DMS53 treated with DMSO at 0.1 percent for 48 hours (cell line): ENCODE results near the gene MMP24.

Experiments
- DNase-seq: peaks from one replicate; lab custom pipeline; 2025; ENCODE audit not compliant: unreplicated experiment; lab: John Stamatoyannopoulos, UW

MMP24 gene

DNA sequence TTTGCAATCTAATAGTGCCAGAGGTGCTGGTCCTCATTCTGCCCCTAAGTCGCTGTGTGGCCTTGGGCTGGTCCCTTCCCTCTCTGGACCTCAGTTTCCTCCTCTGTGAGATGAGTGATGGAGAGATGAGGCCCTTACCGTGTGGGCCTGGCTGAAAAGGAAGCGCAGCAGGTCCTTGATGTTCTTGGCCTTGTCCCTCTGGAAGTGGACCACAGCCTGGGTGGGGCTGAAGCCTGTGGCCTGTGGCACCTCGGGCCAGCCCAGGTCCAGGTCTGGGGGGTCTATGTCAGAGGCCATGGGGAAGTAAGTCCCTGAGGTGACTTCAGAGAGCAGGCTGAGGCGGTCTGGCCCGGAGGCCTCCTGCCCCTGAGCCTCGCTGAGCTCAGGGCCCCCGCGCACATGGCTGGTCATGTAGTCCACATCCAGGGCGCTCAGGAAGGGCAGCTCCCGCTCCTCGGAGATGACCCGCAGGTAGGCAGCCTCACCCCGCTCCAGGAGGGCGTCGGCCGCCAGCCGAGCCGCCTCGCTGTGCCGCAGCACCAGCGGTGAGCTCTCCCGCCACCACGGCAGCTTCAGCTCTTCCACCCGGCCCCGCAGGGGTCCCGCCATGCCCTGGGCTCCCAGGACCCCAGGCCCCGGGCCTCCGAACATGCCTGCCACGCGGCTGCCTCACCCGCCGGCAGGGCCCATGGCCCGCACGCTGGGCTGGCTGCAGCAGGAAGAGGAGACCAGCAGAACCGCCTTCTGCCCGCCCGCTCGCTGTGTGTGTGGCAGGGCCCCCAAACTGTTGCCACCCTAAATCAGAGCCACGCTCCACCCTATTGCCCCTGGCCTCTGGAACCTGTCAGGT lies 65.4 kb downstream of the MMP24 start, which contains the start of gene FAM83C:
TSS of gene FAM83C (minus strand) at position 772 of the 850 bp plus-strand sequence. CDS start at position 651, 121 bp downstream.
- no peak for DNase-seq

DNA sequence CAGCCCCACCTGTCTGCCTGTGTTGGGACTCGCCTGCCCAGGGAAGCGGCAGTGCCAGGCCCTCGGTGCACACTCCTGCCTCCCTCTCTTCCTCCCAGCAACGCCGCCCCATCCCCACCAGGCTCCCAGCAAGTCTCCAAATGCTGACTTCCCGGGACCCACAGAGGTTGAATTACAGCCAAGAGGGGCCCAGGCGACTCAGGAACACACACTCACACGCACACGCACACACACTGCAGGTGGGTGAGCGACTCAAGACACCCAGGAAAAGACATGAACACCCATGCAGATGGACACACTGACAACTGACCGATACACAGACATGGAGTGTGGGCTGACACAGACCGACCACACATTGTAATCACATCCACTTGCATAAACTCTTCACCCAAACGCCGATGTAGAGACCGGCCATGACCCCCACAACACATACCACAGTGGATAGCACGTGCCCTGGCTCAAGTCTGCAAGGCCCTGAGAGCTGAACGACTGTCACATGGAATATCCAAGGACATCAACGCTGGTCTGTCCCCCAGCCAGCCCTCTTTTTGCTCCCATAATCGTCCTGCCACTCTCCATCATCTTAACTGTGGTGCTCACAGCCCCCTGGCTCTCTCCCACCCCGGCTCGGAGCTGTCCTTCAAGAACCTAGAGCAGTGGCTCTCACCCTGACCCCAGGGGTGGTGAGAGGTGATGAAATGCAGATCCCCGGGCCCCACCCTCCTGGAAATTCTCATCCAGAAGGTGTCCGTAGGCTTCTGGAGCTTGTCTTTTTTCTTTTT lies 66.2 kb downstream of the MMP24 start:
- DNase-seq, result no peak

DNA sequence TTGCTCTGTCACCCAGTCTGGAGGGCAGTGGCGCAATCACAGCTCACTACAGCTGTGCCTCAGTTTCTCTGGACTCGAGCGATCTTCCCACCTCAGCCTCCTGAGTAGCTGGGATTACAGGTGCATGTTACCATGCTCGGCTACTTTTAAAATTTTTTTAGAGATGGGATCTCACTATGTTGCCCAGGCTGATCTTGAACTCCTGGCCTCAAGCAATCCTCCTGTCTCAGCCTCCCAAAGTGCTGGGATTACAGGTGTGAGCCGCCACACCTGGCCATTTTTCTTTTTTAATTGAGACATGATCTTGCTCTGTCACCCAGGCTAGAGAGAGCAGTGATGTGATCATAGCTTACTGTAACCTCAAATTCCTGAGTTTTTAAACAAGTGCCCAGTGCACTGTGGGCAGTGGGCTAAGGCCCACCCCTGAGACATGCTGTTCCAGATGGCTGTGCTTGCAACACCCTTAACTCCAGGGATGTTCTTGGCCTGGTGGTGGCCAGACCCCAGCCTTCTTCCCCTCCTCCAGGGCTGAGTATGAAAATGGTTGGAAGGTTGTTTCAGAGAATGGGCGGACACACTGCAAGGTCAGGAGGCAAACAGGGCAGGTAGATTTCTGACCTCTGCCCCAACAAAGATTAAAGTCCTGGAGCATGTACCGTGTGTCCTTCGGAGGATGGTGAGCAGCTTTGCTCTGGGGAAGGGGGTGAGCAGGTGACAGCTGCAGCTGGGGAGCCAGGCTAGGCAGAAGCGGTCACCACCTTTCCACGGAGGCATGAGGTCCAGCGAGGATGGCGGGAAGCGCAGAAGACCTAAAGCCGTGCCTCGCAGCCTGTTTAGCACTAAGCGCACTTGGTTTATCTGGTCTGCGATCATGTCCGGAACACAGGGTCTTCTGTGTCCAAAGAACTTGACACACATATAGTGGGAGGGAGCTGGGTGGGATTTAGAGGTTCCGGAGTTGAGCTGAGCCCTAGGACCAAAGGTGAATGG lies 67.1 kb downstream of the MMP24 start:
- DNase-seq, result no peak

DNA sequence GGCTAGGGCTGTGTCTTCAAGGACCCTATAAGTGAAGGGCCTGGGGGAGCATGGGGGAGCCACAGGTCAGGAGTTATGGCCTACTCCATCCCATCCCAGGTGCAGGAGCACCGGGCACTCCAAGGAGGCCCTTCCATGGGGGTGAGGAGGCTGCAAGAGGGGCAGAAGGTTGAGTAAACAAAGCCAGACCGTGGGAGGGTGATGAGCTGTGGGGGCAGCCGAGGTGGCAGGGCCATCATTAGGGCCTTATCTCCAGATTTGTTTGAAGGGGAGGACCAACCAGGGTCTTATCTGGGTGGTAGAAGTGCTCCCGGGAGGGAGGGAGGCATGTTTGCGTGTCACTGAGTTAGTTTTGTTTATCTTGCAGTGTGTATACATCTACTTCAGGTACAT lies 67.8 kb downstream of the MMP24 start:
- no peak for DNase-seq

DNA sequence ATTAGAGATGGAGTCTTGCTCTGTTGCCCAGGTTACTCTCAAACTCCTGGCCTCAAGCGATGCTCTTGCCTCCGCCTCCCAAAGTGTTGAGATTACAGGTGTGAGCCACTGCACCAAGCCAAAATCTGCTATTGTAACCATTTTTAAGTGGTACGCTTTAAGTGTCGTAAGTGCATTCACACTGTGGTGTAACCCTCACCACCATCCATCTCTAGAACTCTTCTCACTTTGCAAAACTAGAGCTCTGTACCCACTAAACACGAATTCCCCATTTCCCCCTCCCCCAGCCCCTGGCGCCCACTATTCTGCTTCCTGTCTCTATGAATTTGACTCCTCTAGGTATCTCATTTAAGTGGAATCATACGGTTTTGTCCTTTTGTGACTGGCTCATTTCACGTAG lies 68.6 kb downstream of the MMP24 start:
- no peak for DNase-seq

DNA sequence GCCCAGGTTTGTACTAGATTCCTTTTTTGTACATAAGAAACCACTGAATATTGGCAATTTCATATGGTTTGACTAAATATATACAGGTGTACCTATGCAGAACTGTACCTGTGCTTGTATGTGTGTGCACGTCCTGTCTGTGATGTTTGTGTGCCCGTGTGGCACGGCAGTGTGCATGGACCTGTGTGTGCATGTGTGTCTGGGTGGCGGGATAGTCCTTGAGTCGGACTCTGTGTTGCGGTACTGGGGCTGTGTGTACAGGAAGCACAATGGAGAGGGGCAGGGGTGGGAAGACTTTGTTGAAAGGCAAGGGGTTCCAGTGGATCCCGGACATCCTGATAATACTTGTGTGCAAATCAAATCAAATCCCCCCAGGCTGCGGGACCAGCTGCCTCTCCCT lies 69.2 kb downstream of the MMP24 start:
- no peak for DNase-seq

DNA sequence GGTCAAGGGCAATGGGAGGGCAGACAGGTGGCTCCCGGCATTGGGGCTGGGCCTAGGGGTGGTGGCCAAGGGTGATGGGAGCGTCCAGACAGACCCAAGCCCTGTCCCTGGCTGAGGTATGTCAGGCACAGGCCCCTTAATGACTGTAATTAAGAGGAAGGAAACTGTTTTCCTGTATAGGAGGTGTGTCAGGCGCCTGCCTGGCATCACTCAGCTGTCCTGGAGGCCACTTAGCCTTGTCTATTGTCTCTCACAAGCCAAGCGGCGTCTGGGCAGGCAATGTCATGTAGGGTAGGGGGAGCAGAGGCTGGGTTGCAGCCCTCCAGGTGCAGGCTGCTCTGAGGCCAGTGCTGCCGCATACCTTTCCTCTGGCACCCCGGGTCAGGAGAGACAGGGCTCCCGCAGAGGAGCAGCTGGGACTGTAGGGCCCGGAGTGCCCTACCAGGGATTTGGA lies 69.6 kb downstream of the MMP24 start:
- no peak for DNase-seq

DNA sequence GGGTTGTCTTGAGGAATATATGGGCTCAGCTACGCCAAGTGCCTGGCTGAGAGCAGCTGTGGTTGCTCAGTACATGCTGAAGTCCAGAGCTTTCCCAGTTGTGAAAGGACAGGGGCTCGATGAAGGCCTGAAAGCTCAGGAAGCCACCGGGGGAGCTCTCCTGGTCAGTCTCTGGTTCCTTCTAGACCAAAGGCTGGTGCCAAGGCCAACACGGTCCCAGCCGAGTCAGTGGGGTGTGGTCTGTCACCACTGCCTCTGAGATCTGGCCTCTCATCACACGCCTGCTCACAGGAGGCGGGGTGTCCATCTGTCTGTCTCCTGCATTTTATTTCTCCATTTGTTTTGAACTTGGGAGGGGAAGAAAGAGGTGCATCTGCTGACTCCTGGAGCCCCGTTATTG lies 70.7 kb downstream of the MMP24 start:
- no peak for DNase-seq

DNA sequence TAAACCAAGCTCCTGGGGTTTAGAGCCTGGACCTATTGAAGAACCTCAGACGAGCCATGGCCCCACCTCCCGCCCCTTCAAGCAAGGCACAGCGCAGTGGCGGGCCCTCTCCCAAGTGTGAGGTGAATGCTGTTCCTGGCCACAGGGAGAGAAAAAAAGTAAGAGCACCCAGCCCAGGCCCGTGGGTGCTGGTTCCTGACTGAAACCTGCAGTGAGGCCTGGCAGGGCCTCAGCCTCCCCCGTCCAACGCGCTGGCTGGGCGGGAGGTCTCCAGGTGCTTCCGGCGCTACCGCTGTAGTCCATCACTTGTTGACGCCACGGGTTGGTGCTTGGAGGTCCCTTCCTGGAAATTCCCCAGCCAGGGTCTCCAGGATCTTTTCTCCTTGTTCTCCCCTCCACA lies 71.2 kb downstream of the MMP24 start:
- no peak for DNase-seq

DNA sequence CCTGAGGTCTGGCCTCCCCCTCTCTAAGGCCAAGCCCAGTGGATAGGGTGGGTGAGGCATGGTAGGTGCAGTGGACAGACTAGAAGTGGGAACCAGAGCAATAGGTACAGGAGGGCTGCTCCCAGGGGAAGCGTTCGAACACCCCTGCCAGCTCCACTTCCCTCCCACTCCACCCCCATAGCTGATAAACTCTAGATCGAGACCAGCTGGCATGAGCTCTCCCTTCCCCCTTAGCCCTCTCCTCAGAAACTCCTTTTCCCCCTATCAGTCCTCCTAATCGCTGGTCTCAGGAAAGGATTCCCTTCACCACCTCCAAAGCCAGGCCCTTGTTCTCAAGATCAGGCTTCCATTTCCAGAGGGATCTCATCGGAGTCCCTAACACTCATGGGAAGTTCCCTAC lies 71.8 kb downstream of the MMP24 start:
- DNase-seq, result no peak

DNA sequence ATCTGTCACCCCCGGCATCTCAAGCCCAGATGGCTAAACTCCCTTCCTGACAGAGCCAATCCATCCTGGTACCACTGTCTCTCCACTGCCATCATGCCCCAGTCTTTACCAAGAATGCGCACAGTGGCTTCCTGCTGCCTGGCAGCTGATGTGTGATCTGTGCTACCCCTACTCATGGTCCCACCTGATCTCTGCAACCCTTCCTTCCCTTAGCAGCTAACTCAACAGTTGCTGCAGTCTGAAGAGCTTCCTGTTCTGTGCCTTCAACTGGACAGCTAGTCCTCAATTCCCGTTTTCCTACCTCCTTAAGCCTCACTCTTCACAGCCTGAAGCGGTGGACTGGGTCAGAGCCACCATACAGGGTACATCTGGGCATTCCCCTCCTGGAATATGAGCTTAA lies 73.3 kb downstream of the MMP24 start:
- DNase-seq, result no peak

DNA sequence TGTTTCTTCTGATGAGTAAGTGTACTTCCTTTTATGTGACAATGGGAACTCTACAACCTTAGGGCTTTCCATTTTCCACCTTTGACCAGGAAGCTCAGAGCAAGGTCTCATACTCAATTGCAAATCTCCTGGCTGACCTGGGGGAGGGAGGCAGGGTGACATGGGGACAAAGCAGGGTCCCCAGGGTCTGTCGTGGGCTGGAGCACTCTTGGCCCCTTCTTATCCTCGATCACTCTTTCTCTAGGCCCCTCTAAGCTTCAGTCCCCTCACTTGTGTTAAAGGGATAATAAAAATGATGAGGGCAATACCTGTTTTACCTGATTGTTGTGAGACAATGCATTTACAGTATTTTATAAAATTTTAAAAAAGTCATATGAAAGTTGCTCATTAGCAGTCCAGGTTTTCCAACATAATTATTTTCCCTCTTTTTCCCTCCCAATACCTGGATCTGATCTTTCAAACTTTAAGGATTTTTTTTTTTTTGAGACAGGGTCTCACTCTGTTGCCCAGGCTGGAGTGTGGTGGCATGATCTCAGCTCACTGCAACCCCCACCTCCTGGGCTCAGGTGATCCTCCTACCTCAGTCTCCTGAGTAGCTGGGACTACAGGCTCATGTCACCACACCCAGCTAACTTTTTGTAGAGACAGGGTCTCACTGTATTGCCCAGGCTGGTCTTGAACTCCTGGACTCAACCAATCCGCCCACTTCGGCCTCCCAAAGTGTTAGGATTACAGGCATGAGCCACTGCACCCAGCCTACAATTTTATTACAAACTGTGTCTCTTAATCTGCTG lies 74.2 kb downstream of the MMP24 start:
- no peak for DNase-seq

DNA sequence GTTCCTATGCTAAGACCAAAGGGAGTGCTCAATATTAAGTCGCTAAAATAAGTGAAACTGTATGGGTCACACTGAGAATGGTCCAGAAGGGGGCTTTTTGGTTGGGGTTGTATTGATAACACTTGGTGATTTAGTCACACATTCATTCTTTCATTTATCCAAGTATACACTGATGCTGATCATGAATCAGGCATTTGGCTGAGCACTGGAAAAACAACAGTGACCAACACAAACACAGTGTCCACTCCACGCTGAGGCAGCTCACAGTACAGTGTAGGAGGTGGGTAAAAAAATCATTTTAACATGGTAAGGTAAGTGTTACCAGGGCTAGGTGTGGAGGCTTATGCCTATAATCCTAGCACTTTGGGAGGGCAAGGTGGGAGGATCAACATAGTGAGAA lies 74.9 kb downstream of the MMP24 start:
- DNase-seq, result no peak

DNA sequence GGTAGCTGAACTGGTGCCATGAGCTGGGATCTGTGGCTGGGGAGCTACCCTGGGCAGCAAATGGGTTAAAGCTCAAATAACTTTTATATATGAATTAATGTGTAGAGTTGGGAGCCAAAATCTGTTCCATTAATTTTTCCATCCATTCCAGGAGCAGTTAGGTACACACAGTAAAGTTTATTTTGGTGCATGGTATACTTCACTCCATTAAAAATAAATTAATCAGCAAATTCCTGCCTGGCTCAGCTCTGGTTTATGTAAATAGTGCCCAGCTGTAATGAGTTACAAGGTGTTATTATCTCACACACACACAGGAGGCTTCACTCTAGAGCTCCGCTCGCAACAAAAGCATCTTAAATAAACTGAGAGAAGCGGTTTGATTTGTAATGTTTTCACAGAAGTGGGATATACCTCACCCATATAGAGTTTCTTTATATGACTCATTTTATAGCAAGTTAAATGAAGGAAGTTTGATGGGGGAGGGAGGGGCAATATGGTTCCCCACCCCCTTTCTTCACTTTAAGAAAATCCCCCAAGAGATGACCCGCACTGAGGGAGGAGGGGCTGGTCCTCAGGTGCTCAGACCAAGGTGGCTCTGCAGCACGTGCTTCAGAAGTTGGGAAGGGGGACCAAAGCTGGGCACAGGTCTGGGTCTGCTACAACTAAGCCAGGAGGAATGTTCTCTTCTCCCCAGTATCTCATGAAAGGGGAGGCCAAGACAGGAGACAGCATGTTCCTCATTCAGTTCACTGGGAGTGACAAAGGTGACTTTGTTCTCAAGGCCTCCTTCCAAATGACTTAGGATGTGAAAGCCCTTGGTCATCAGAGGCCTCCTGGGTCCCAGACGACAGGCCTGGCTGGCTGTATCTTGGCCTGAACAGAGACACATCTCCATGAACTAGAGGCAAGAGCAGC lies 76.2 kb downstream of the MMP24 start:
- DNase-seq, result no peak

DNA sequence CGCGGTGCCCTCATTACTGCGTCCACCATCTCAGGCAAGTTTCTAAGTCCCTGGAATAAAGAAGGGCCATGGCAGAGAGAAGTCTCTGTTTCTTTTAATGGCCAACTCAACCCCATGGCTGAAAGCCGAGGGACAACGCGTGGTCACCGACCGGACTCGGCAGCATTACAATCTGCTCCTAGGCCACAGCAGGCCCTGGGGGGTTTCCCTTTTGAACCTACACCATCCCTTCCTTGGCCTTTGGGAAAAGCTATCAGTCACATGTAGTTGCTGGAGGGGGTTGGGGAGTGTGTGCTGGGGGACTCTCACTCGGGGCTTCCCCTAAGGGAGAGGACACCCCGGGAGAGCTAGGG lies 76.9 kb downstream of the MMP24 start:
- DNase-seq, result no peak

DNA sequence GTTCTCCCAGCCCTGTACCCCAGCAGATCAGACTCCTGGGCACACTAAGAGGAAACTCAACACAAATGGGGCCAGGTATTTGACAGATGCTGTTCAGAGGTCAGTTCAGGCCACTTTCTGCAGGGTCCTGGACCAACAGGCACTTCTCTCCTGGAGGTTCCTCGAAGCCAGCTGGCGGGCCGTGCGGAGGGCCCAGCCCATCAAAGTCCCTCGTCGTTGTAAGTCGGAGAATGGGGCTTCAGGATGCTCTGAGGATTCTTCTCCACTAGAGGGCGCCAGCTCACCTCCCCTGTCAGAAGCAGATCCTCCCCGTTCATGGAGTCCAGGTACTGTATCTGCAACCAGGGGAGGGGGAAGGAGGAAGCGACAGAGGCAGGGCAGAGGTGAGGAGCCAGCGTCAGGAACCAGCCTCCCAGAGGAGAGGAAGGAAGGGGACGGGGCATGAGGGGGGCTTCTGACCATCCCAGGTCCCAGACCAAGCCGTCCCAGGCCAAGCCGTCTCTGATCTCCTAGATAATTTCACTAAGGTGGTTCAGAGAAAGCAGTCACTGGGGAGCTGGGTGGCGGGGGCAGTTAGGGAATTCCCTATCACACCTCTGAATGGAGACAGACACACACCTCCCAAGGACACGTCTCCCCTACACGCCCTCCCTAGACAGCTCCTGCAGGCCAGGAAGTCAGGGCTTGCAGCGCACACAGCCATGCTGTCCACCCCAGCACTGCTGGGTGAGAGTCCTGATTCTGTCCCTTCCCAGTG lies 77.4 kb downstream of the MMP24 start:
- peak; percentile 89 for DNase-seq

DNA sequence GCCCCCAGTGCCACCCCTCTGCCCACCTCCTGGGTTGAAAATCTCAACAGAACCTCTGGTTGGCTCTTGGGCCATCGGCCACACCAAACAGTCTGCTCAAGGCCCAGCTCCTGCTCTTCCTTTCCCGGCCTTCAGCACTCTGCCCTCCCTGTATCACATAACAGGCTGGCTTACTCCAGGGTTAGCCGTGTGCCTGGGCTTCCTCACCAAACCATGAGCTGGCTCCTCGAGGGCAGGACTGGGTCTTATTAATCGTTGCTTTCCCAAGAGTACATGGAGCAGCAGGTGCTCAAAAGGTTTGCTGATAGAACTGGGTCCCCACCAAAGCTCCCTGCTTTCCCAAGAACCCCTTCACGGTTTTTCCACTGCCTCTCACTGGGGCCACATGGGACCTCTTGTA lies 78.5 kb downstream of the MMP24 start:
- no peak for DNase-seq
